SW 1271 (cell line): ENCODE data around the gene OR51T1.
"Not testable (repeated sequence)": the region's sequence is repeated elsewhere in the genome, so short reads cannot be mapped to it uniquely, and the experiment has no call there.

Source experiments
- DNase-seq, 2 experiments: peaks; one replicate each; lab custom pipeline; 2025; lab: John Stamatoyannopoulos, UW

Gene OR51T1, protein sequence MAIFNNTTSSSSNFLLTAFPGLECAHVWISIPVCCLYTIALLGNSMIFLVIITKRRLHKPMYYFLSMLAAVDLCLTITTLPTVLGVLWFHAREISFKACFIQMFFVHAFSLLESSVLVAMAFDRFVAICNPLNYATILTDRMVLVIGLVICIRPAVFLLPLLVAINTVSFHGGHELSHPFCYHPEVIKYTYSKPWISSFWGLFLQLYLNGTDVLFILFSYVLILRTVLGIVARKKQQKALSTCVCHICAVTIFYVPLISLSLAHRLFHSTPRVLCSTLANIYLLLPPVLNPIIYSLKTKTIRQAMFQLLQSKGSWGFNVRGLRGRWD

DNA sequence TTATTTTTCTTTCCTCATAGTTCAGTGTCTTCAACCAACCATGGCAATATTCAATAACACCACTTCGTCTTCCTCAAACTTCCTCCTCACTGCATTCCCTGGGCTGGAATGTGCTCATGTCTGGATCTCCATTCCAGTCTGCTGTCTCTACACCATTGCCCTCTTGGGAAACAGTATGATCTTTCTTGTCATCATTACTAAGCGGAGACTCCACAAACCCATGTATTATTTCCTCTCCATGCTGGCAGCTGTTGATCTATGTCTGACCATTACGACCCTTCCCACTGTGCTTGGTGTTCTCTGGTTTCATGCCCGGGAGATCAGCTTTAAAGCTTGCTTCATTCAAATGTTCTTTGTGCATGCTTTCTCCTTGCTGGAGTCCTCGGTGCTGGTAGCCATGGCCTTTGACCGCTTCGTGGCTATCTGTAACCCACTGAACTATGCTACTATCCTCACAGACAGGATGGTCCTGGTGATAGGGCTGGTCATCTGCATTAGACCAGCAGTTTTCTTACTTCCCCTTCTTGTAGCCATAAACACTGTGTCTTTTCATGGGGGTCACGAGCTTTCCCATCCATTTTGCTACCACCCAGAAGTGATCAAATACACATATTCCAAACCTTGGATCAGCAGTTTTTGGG lies at the start of gene OR51T1:
Gene OR51T1, plus strand, starts transcription at position 41 of the 641 bp plus-strand sequence. Its CDS starts 0 bp downstream, at position 41.
- DNase-seq, result no peak

DNA sequence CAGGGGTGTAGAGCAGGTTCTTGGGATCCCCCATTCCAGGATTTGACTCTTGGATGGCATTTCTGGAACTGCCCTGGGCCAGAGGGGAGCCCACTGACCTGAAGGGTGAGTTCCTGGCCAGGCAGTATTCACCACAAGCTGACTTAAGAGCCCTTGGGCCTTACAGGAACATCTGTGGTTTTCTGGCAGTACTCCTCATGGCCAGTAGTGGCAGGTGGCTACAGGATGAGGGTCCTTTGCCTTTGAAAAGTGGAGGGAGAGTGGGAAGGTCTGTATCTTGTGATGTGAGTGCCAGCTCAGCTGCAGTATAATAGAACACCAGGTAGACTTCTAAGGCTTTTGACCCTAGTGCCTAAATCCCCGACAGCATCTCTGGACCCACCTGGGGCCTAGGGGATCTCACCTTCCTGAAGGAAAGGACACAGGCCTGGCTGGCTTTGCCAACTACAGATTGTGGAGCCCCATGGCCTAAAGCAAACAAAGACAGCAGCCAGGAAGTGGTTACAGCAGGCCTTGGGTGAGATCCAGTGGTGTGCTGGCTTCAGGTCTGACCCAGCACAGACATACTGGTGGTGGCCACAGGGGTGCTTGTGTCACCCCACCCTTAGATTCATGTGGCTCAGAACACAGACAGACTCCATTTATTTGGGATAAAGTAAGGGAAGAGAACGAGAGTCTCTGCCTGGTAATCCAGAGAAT lies 41.7 kb upstream of the OR51T1 start:
- no peak for DNase-seq

DNA sequence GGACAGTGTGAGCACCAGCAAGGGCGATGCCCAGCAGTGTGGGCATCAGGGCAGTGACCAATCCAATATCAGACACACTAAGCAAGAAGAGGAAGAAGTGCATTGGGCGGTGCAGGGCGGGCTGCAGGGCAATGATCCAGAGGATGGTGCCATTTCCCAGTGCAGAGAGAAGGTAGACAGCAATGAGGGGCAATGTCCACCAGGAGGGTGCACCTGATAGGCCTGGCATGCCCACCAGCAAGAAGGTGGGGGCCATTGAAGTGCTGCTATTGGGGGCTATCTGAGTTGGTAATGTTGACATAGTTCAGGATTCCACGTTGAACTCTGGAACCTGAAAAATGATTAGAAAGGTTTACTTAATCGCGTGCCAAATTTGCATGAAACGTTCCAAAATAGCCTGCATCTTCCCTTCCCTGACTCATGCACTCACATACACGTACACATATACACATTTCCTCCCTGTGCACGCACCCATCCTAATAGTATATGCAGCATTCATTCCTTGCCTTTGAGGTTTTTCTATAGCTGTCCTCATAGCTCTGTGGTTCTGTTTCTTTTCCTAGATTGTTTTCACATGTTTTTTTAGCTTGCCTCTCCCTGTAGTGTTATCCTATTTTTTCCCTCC lies 32.7 kb upstream of the OR51T1 start, which contains the start of gene OR51S1:
Gene OR51S1, minus strand, starts transcription at position 301 of the 625 bp plus-strand sequence. Its CDS starts 0 bp downstream, at position 301.
- DNase-seq, result no peak

DNA sequence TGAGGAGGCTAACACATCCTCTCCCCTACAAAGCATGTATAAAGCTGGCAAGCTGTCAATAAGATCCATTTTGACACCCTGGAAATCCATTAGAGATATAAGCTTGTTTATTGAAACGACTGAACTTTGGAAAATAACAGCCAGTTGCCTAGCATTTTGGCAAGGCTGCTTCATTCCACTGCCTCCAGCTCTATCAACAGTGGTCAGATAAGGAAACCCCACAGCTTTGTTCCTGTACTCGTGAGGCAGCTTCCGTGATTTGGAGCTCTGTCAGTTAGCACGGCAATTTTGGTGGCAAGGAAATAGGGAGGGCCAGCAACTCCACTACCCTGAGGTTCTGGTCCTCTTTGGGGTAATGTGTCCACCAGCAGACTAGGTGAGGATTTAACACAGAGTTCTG lies 30.7 kb upstream of the OR51T1 start:
- no peak for DNase-seq

DNA sequence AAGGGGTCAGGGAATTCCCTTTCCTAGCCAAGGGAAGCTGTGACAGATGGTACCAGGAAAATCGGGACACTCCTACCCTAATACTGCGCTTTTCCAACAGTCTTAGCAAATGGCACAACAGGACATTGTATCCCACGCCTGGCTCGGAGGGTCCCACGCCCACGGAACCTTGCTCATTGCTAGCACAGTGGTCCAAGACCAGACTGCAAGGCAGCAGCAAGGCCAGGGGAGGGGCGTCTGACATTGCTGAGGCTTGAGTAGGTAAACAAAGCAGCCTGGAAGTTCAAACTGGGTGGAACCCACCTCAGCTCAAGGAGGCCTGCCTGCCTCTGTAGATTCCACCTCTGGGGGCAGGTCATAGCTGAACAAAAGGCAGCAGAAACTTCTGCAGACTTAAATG lies 27.4 kb upstream of the OR51T1 start:
- DNase-seq, result not testable (repeated sequence)

DNA sequence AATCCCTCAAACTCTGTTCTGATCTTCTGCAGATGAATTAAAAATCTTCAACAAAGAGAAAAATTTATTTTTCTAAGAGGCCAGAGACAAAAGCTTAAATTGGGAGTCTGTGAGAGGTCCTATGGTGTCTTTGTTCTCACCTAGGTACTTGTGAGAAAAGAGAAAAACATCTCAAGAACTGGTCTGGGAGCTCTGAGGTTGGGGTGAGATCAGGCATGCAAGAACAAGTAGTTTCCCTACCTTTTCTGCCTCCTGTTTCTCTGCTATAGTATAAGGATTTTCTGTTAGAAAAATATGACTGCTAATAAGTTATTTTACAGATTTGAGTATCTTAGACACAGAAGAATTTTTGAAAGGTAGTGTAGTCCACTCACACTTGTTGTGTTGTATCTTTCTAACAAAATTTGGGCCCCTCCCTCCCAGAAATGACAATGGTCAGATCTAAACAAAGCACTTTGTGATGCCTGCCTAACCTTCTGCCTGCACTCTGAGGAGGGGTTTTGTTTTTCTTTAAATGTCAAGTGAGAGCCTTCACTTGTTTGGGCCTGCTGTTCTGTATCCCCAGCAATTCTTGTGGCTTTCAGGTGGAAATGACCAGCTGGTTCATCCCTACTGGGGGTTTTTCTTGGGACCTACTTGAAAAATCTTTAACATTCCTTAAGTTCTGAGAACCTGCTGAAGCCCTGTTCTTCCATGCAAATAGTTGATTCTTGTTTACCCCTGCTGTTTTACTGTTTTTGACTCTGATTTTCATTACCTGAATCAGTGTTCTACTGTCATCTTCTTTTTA lies 19.1 kb upstream of the OR51T1 start:
- no peak for DNase-seq

DNA sequence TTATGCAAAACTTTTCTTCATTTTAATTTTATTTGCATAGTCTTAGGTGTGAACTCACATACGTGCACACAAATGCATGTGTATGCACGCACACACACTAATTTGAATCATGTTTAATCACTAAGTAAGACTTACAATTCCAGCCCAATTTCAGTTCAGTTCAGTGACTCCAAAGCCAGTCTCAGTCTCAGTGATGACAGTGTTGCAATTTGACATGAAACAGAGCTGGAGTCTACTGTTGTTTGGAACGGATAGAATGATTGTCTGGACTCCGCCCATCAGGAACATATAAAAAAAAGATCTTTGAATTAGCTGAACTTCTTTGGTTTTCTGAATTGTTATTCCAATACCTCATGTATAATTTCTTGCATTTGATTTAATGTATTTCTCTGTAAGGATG lies 17.8 kb upstream of the OR51T1 start:
- no peak for DNase-seq

DNA sequence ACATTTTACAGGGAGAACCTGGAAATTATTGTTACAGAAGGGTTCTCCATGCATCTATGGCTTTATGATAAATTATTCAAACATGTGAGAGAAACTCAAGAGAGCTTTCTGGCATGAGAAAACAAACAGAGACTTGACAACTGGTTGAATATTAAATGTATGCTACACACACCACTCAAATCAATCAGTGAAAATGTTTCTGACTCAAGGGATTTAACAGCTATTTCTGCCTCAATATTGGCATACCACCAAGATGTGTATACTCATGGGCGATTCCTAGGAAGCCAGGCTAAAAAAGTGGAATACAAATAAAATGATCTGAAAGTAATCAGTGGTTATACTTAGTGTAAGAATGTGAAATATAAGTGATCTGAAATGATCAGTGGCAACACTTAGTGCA lies 15.8 kb upstream of the OR51T1 start:
- DNase-seq, result no peak

DNA sequence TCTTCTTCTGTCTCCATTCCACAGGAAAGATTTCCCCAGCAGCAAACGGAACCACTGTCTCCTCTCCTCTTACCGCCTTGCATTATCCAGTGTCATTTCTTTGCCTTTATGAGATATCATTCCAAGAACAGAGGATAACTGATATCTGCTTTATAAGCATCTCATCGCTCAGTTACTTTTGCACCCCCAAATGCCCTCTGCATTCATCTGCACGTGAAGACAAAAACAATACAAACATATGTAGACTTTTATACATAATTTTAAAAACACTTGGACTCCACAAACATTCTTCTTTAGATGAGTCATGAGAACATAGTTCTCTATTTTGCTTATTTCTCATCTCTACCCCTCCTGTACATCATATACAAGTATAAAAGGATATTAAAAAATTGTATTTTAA lies 512 bp upstream of the OR51T1 start:
- no peak for DNase-seq

DNA sequence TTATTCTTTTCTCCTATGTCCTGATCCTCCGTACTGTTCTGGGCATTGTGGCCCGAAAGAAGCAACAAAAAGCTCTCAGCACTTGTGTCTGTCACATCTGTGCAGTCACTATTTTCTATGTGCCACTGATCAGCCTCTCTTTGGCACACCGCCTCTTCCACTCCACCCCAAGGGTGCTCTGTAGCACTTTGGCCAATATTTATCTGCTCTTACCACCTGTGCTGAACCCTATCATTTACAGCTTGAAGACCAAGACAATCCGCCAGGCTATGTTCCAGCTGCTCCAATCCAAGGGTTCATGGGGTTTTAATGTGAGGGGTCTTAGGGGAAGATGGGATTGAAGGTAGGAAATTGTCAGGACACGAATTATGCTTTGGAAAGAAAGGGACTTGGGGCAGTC lies 843 bp downstream of the OR51T1 start:
- DNase-seq, result no peak

DNA sequence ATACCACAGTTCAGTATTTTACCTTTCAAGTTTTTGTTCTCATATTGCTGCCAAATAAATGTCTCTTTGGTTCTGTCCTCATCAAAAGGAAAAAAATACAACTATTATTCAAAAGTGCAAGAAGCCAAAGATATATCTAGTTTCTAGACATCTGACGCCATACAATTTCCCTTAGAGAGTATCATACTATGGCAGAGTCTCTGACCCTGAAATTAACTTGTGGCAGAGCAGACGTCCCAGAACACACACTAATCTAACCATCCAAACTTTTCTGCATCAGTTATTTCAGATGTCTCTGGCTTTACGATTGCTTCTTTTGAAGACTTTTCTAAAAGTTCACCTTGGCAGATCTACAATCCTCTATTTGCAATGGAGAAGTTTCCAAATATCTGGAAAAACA lies 2.7 kb downstream of the OR51T1 start:
- DNase-seq, result no peak

DNA sequence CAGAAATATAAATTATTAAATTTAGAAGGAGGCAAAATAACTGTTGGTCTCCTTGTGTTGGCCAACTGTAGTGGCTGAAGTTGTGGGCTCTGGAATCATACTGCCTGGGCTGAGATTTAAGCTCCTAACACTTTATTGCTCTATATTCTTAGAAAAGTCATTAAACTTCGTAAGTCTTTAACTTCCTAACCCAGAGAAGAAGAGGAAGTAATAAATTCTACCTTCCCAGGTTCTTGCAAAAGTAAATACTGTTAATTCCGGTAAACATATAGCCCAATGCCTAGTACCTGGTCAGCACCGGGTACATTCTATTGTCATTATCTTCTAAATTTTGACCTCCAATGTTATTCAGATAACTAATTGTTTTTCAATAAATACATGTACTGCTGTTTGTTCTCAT lies 4.5 kb downstream of the OR51T1 start:
- DNase-seq, result no peak

DNA sequence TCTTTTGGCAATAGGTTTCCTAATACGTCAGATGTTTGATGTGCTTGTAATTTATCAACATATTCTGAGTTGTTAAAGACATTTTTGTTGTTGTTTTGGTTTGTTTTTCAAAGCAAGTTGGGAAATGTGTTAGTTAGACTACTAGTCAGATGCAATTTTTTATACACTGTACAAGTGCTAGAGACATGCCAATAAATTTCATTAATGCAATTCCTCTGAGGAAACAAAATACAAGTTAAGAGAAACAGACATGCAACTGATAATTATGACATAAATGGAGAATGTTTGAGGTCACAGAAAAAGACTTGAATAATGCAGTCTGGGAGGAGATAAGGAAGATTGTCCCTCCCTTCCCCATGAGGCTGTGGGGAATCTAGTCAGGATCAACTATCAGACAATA lies 5.9 kb downstream of the OR51T1 start:
- no peak for DNase-seq

DNA sequence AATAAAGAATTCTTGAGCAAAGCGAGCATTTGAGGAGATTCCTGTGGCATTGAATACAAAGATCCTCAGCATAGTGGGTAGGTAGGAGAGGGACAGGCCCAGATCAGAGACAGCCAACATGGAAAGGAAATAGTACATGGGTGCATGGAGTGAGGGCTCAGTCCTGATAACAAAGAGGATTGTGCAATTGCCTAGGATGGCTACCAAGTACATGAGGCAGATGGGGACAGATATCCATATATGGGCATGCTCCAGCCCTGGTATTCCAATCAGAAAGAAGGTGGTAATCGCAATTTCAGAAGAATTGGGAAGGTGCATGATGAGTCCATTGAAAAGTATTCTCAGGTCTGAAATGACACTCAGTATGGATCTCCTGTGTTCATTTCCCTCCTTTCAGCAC lies 8.6 kb downstream of the OR51T1 start:
- no peak for DNase-seq

DNA sequence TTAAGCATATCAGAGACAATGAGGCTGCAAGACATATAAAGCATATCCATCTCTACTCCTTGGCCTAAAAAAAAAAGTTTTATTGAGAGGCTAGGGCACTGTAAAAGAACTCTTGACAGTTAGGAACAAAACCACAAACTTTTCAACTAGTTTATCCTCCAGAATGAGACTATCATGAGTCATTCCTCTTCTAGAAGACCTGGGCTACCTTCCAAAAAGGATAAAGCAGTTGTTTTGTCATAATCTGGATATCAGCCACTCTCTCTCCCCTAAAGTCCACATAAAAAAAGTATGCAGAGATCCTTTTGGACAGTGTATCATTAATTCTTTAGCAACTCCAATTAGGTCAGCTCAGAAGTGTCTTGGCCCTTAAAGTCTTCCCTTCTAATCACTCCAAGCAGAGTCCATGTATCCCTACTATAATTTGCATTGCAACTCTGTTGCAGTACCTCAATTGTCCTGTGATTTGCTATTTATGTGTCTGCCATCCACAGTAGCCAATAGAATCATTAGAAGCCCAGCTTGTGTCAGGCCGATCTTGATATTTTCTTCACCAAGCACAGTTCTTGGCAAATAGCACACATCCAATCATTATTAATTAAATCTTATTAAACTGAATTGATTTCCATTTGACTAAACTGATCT lies 10.4 kb downstream of the OR51T1 start:
- DNase-seq, result peak; percentile 2 to 72

DNA sequence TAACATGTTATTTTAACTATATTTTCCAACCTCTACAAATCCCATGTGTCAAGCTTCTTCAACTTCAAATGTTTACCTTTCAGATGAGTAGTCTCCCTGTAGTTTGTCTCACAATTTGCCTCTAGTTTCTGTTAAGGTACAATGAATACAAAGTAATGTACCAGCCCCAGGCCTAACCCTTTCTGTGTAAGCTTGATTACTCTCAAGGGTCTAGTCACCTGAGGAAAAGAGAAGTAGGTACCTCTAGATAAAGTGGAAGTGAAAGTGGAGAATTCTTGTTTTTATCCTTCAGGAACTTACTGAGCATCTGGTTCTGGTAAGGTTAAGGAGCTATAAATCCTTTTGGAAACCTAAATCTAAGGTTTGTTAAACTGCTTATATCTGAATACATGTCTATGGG lies 21.8 kb downstream of the OR51T1 start, which contains the start of gene OR51A7:
Gene OR51A7, plus strand, starts transcription at position 300 of the 400 bp plus-strand sequence. CDS start 3,587 bp downstream, outside the sequence.
- no peak for DNase-seq

DNA sequence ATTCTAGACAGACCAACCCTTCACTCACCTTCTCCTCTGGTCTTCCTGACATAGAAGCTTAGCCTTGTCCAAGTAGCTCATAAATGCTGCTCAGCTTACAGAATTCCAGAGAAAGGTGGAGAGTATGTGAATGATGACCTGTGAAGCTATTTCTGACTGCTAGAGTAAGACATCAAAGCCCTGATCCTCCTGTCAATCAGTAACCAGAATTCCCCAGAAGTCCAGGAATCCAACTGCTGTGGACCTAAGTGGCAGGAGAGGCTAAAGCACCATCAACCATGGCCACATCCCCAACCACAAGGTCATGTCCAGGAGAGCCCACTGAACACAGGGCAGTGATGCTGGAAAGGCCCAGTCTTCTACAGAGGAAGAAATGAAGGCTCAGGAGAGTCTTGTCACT lies 34.9 kb downstream of the OR51T1 start:
- no peak for DNase-seq

DNA sequence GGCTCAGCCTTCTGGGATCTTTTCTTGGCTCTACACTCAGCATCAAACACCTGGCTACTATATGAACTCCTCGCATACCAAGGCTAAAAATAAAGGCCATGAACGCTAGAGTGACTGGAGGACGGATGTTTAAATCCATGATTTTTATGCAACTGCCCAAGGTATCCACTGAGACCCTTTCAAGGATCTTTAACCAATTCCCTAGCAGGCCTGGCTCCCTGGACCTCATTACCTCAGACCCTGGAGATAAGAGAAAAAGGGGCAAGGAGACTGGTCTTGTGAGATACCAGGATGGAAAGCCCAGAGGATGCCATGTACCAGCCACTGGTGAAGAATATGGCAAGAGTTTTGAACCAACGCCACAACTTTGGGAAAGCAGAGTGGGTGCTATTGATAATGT lies 37.5 kb downstream of the OR51T1 start, which contains the start of gene OR51G2:
Gene OR51G2, minus strand, starts transcription at position 101 of the 400 bp plus-strand sequence. CDS start 3,687 bp downstream, outside the sequence.
- no peak for DNase-seq

DNA sequence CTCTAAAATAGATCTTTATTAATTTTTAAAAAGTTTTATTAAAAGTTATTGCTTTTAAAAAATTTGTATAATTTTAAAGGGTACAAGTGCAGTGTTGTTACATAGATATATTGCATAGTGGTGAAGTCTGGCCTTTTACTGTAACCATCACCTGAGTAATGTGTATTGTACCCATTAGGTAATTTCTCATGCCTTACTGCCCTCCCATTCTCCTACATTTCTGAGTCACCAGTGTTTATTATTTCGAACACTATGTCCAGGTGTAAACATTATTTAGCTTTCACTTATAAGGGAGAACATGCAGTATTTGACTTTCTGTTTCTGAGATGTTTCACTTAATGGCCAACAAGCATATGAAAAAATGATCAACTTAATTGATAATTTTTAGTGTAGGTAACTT lies 40.1 kb downstream of the OR51T1 start:
- DNase-seq, result no peak

DNA sequence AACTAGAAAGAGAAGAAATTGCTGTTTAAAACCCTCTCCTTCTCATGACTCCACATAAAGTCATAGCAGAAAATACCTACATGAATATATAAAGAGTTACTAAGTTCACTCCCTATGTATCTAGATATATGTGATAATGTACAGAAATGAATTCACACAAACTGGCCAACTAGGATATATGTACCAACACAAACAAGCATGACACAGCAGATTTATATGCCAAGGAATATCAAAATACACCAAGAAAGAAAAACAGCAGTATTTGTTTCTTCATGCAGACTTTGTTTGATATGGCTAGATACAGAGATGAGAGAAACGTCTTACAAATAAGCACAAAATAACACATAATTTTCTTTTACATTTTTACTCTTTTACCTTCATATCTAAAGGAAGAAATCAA lies 40.6 kb downstream of the OR51T1 start:
- DNase-seq, result no peak

DNA sequence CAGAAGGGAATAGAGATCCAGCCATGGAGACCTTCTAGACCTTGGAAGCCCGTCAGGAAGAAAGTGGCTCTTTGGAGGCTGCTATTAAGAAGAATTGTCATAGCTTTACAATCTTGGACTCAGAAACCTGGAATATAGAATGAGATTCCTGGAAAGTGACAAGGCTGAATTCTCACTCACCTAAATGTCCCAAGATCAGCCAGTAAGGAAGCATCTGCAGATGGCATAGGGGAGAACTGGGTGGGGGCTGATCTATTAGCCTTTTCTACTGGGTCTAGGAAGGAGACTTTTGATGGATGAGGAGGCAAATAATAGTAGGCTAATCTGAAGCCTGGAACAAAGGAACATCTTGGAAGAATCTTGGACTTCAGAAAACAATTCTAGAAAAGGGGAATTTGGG lies 42.5 kb downstream of the OR51T1 start, which contains the start of gene OR51G1:
Gene OR51G1, minus strand, starts transcription at position 101 of the 400 bp plus-strand sequence. Its CDS starts 0 bp downstream, at position 101.
- no peak for DNase-seq
